Omental fat pad (tissue), 4 donors: Measurements from ENCODE around the gene ZGPAT. TPM values are rescaled to one million over a fixed set of nuclear protein-coding genes. Genes with fewer than 3 reads are reported as not detected.
"Not testable (repeated sequence)": the region's sequence is repeated elsewhere in the genome, so short reads cannot be mapped to it uniquely, and the experiment has no call there.

Source experiments
- ATAC-seq: fragments of 150-250 bp; one replicate; pipeline ENCODE4 v1.9.1; 2016; ENCODE audit warnings: mild to moderate bottlenecking, moderate library complexity; ENCODE audit not compliant: low FRiP score
- DNase-seq: peaks from one replicate; pipeline ENCODE4 v3.0.0-alpha.2; 2019; ENCODE audit warnings: low spot score
- CTCF ChIP-seq, 3 donors: fragments of 450-650 bp; IDR thresholded peaks; one replicate each; pipeline ENCODE4 v1.5.1; 2016 to 2017; ENCODE audit warnings: antibody characterized with exemption in 3 of 3, mild to moderate bottlenecking in 3 of 3, moderate library complexity in 2 of 3
- total RNA-seq, 4 donors: library from RNA; depleted of rRNA; stranded (reverse); fragments of >200 nt; gene quantifications; one replicate each; pipeline ENCODE4 v1.1.0, GENCODE V29; 2016

Gene ZGPAT
- total RNA-seq, 4 donors from 2014 or later, result 13.2 to 34.5 (median 20.6) TPM

GRCh38 chr20:63665708-63666107 lies 42.1 kb upstream of the ZGPAT start:
- ATAC-seq (peak; percentile 5), DNase-seq (no peak)
- no peak for TF ChIP-seq CTCF (IDR thresholded peaks at IDR 0.05)

- no peak for TF ChIP-seq CTCF (IDR thresholded peaks at IDR 0.05)
- no peak for DNase-seq
- no peak for ATAC-seq
These were observed 40.0 kb upstream of the ZGPAT start for GRCh38 chr20:63667858-63668257.

GRCh38 chr20:63668351-63668750 lies 39.5 kb upstream of the ZGPAT start:
- no peak for TF ChIP-seq CTCF (IDR thresholded peaks at IDR 0.05)
- DNase-seq, result no peak
- no peak for ATAC-seq

GRCh38 chr20:63671695-63672094 lies 36.1 kb upstream of the ZGPAT start:
- not testable (repeated sequence) for DNase-seq, ATAC-seq

GRCh38 chr20:63672666-63673065 lies 35.2 kb upstream of the ZGPAT start:
- TF ChIP-seq CTCF (IDR thresholded peaks at IDR 0.05), result no peak
- ATAC-seq (peak; percentile 42), DNase-seq (no peak)

- DNase-seq (no peak), ATAC-seq (peak; percentile 33)
- TF ChIP-seq CTCF (IDR thresholded peaks at IDR 0.05), result no peak
These were observed 33.9 kb upstream of the ZGPAT start for GRCh38 chr20:63673951-63674350.

- TF ChIP-seq CTCF (IDR thresholded peaks at IDR 0.05), result no peak
- no peak for ATAC-seq
These were observed 32.0 kb upstream of the ZGPAT start for GRCh38 chr20:63675681-63676368.

More at GRCh38 chr20:63675681-63676368, 32.0 kb upstream of the ZGPAT start:
- DNase-seq, result no peak
